ENCODE measurements around the gene SLC24A4.

Gene SLC24A4, protein sequence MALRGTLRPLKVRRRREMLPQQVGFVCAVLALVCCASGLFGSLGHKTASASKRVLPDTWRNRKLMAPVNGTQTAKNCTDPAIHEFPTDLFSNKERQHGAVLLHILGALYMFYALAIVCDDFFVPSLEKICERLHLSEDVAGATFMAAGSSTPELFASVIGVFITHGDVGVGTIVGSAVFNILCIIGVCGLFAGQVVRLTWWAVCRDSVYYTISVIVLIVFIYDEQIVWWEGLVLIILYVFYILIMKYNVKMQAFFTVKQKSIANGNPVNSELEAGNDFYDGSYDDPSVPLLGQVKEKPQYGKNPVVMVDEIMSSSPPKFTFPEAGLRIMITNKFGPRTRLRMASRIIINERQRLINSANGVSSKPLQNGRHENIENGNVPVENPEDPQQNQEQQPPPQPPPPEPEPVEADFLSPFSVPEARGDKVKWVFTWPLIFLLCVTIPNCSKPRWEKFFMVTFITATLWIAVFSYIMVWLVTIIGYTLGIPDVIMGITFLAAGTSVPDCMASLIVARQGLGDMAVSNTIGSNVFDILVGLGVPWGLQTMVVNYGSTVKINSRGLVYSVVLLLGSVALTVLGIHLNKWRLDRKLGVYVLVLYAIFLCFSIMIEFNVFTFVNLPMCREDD

DNA sequence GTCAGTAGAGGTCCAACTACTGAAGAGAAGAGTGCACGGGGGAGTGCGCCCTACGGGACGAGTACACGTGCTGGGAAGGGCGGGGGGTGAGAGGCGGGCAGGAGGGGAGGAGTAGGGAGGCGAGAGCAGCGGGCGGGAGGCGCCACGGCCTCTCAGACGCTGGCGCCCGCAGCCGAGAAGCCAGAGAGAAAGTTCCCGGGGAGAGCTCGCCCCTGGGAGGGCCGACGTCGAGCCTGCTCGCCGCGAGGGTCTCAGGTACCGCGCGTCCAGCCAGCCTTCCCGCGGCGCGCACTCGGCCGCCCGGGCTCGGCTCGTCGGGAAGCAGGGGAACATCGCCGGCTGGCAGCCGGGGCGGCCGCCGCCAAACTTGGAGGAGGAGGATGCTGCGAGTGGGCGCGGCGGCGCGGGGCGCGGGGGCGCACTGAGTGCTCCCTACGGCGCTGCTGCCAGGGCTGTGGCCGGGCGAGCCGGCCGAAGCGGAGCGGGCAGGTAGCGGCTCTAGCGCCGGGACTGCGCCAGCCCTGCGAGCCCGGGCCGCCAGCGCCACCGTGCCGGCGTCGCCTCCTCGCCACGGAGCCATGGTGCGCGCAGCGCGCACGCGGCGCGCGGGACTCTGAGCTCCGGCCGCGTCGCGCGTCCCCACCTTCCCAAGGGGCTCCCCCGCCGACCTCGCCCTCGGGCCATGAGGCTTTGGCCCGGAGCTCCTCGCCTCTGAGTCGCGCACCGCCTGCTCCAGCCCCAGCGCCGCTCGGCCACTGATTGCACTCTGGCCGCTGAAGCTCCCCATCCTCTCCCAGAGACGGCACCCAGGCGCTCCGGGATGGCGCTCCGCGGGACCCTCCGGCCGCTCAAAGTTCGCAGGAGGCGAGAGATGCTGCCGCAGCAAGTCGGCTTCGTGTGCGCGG lies at the start of gene SLC24A4:
SLC24A4 (plus strand) TSS at position 155 of the 905 bp plus-strand sequence; CDS start at position 821, 666 bp downstream.
- H3K79me2 ChIP-seq (ENCODE audit: insufficient read depth, low read length): no peaks in the 10 kb centered on the region
- H3K9me2 ChIP-seq (replicated peaks; ENCODE audit: low read depth, low read length): no peaks in the 10 kb centered on the region
- no peak within 1 kb of the TSS for H3K4me3 ChIP-seq (ENCODE audit: low read length, poor library complexity, severe bottlenecking)
- no peaks in the 10 kb centered on the region for H3K27me3 ChIP-seq (ENCODE audit: insufficient read depth, low read length, poor library complexity, severe bottlenecking)
- no peak within 1 kb of the TSS for H2AFZ ChIP-seq (ENCODE audit: low read length)
- no peaks in the 10 kb centered on the region for H3K36me3 ChIP-seq (ENCODE audit: insufficient read depth, low read length)
- no peaks in the 10 kb centered on the region for H3F3A ChIP-seq (ENCODE audit: low read depth)
- H3K4me1 ChIP-seq (ENCODE audit: insufficient read depth, low read length, poor library complexity, severe bottlenecking): no peaks in the 10 kb centered on the region
- no peaks in the 10 kb centered on the region for H4K20me1 ChIP-seq (ENCODE audit: insufficient read depth, low read length, poor library complexity, severe bottlenecking)
- H3K9ac ChIP-seq (ENCODE audit: low read depth, low read length, poor library complexity, severe bottlenecking): no peak within 1 kb of the TSS
- no peak for TF ChIP-seq EZH2phosphoT487 (IDR thresholded peaks at IDR 0.05; ENCODE audit: borderline replicate concordance)
- TF ChIP-seq, protein P1, sequence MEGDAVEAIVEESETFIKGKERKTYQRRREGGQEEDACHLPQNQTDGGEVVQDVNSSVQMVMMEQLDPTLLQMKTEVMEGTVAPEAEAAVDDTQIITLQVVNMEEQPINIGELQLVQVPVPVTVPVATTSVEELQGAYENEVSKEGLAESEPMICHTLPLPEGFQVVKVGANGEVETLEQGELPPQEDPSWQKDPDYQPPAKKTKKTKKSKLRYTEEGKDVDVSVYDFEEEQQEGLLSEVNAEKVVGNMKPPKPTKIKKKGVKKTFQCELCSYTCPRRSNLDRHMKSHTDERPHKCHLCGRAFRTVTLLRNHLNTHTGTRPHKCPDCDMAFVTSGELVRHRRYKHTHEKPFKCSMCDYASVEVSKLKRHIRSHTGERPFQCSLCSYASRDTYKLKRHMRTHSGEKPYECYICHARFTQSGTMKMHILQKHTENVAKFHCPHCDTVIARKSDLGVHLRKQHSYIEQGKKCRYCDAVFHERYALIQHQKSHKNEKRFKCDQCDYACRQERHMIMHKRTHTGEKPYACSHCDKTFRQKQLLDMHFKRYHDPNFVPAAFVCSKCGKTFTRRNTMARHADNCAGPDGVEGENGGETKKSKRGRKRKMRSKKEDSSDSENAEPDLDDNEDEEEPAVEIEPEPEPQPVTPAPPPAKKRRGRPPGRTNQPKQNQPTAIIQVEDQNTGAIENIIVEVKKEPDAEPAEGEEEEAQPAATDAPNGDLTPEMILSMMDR (conservative IDR thresholded peaks at IDR 0.05; ENCODE audit: low read length): no peak
- no peak within 1 kb of the TSS for H3K4me2 ChIP-seq (ENCODE audit: low read depth, low read length, poor library complexity, severe bottlenecking)
- H3K9me3 ChIP-seq (ENCODE audit: insufficient read depth, low read depth, low read length): no peaks in the 10 kb centered on the region

DNA sequence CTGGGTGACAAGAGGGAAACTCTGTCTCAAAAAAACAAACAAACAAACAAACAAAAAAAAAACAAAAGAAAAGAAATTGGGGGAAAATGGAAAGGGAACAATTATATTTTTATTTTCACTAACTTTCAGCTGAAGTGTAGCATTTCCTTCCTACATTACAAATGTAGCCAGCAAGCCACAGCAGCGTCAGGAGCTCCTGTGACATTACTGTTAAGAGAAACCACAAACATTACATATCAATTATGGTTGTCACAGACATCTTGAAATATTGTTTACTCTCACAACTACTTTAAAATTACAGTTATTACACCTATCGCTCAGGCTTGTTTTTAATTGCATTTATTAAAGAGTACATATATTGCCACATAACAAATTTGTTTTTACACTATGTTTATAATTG lies 49.8 kb upstream of the SLC24A4 start:
- Histone ChIP-seq H3K79me2 (ENCODE audit: insufficient read depth, low read length) (no peaks in the 10 kb centered on the region), H3F3A (ENCODE audit: low read depth) (no peaks in the 10 kb centered on the region), H3K4me1 (ENCODE audit: insufficient read depth, low read length, poor library complexity, severe bottlenecking) (peaks cover 7% of the 10 kb centered on the region), H4K20me1 (ENCODE audit: insufficient read depth, low read length, poor library complexity, severe bottlenecking) (no peaks in the 10 kb centered on the region), H3K4me3 (ENCODE audit: low read length, poor library complexity, severe bottlenecking) (no peak overlapping the region), H3K27me3 (ENCODE audit: insufficient read depth, low read length, poor library complexity, severe bottlenecking) (no peaks in the 10 kb centered on the region), H3K9ac (ENCODE audit: low read depth, low read length, poor library complexity, severe bottlenecking) (no peak overlapping the region), H3K9me3 (ENCODE audit: insufficient read depth, low read depth, low read length) (no peaks in the 10 kb centered on the region), H3K4me2 (ENCODE audit: low read depth, low read length, poor library complexity, severe bottlenecking) (no peak overlapping the region), H3K9me2 (replicated peaks; ENCODE audit: low read depth, low read length) (no peaks in the 10 kb centered on the region), H3K36me3 (ENCODE audit: insufficient read depth, low read length) (no peaks in the 10 kb centered on the region), H2AFZ (ENCODE audit: low read length) (no peak overlapping the region)
- TF ChIP-seq, protein P1 (conservative IDR thresholded peaks at IDR 0.05; ENCODE audit: low read length): no peak
- TF ChIP-seq EZH2phosphoT487 (IDR thresholded peaks at IDR 0.05; ENCODE audit: borderline replicate concordance): no peak

DNA sequence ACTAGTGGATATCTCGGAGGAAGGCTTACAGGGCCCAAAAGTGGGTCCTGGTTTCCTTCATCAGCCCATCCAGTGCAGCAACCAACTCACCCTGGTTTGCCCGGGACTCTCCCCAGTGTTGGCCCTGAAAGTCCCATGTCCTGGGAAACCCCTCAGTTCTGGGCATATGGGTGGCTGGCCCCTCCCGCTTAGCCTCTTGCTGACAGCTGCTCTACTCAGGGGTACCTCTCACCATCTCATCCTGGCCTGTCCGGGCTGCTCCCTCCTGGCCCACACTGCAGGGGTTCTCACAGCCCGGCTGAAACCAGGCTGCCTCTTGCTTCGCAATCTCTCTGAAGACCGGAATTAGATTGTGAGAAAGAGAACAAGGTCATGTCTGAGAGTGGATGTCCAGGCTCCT lies 48.9 kb upstream of the SLC24A4 start:
- no peaks in the 10 kb centered on the region for H4K20me1 ChIP-seq (ENCODE audit: insufficient read depth, low read length, poor library complexity, severe bottlenecking)
- no peaks in the 10 kb centered on the region for H3K9me2 ChIP-seq (replicated peaks; ENCODE audit: low read depth, low read length)
- H3K36me3 ChIP-seq (ENCODE audit: insufficient read depth, low read length): no peaks in the 10 kb centered on the region
- H3K4me3 ChIP-seq (ENCODE audit: low read length, poor library complexity, severe bottlenecking): no peak overlapping the region
- H3K79me2 ChIP-seq (ENCODE audit: insufficient read depth, low read length): no peaks in the 10 kb centered on the region
- H2AFZ ChIP-seq (ENCODE audit: low read length): no peak overlapping the region
- no peaks in the 10 kb centered on the region for H3K27me3 ChIP-seq (ENCODE audit: insufficient read depth, low read length, poor library complexity, severe bottlenecking)
- no peak overlapping the region for H3K9ac ChIP-seq (ENCODE audit: low read depth, low read length, poor library complexity, severe bottlenecking)
- no peak overlapping the region for H3K4me2 ChIP-seq (ENCODE audit: low read depth, low read length, poor library complexity, severe bottlenecking)
- TF ChIP-seq EZH2phosphoT487 (IDR thresholded peaks at IDR 0.05; ENCODE audit: borderline replicate concordance): no peak
- TF ChIP-seq, protein P1 (conservative IDR thresholded peaks at IDR 0.05; ENCODE audit: low read length): no peak
- H3K4me1 ChIP-seq (ENCODE audit: insufficient read depth, low read length, poor library complexity, severe bottlenecking): peaks cover 7% of the 10 kb centered on the region
- no peaks in the 10 kb centered on the region for H3K9me3 ChIP-seq (ENCODE audit: insufficient read depth, low read depth, low read length)
- no peaks in the 10 kb centered on the region for H3F3A ChIP-seq (ENCODE audit: low read depth)
